ENCODE results near the gene TCF7L2. TPM values are rescaled to one million over a fixed set of nuclear protein-coding genes. Genes with fewer than 3 reads are reported as not detected.

The TCF7L2 gene
- total RNA-seq, 6 experiments from 2014 or later, result 14.6 to 18.1 (median 16.2) TPM

- Mint-ChIP-seq H3K36me3 (ENCODE audit: low read depth) (peaks cover 19% of the 10 kb centered on the region), H3K4me3 (no peak overlapping the region), H3K27me3 (ENCODE audit: insufficient read depth) (peaks cover 1% of the 10 kb centered on the region; the same call in 1 of the 2 replicates), H3K4me1 (ENCODE audit: low read depth) (peaks cover 17% of the 10 kb centered on the region), H3K27ac (no peak overlapping the region), H3K9me3 (no peaks in the 10 kb centered on the region)
- TF ChIP-seq CTCF (IDR thresholded peaks at IDR 0.05), result no peak
- no peak for DNase-seq
These were observed 108.0 kb downstream of the TCF7L2 start for GRCh38 chr10:113057948-113058522.

GRCh38 chr10:113058523-113059370, 108.7 kb downstream of the TCF7L2 start:
- H3K36me3 Mint-ChIP-seq (ENCODE audit: low read depth), result peaks cover 19% of the 10 kb centered on the region
- H3K27ac Mint-ChIP-seq, result no peak overlapping the region
- peaks cover 17% of the 10 kb centered on the region for H3K4me1 Mint-ChIP-seq (ENCODE audit: low read depth)
- TF ChIP-seq CTCF (IDR thresholded peaks at IDR 0.05), result no peak
- DNase-seq, result peak; percentile 50
- H3K27me3 Mint-ChIP-seq (ENCODE audit: insufficient read depth), result no peaks in the 10 kb centered on the region
- no peaks in the 10 kb centered on the region for H3K9me3 Mint-ChIP-seq
- no peak overlapping the region for H3K4me3 Mint-ChIP-seq

GRCh38 chr10:113059371-113059780, 109.3 kb downstream of the TCF7L2 start:
- no peak for DNase-seq
- Mint-ChIP-seq H3K36me3 (ENCODE audit: low read depth) (peaks cover 19% of the 10 kb centered on the region), H3K4me1 (ENCODE audit: low read depth) (peaks cover 12% of the 10 kb centered on the region)

GRCh38 chr10:113060201-113061053, 110.4 kb downstream of the TCF7L2 start:
- H3K27ac Mint-ChIP-seq, result no peak overlapping the region
- TF ChIP-seq CTCF (IDR thresholded peaks at IDR 0.05), result no peak
- peaks cover 14% of the 10 kb centered on the region for H3K36me3 Mint-ChIP-seq (ENCODE audit: low read depth)
- H3K27me3 Mint-ChIP-seq (ENCODE audit: insufficient read depth), result no peaks in the 10 kb centered on the region
- H3K4me1 Mint-ChIP-seq (ENCODE audit: low read depth), result peaks cover 10% of the 10 kb centered on the region
- H3K4me3 Mint-ChIP-seq, result no peak overlapping the region
- no peaks in the 10 kb centered on the region for H3K9me3 Mint-ChIP-seq
- DNase-seq, result no peak

More at GRCh38 chr10:113059371-113059780, 109.3 kb downstream of the TCF7L2 start:
- no peak for TF ChIP-seq CTCF (IDR thresholded peaks at IDR 0.05)
- no peak overlapping the region for H3K27ac Mint-ChIP-seq
- no peak overlapping the region for H3K4me3 Mint-ChIP-seq
- H3K9me3 Mint-ChIP-seq, result no peaks in the 10 kb centered on the region
- H3K27me3 Mint-ChIP-seq (ENCODE audit: insufficient read depth), result no peaks in the 10 kb centered on the region

GRCh38 chr10:113061054-113061430, 111.0 kb downstream of the TCF7L2 start:
- no peak for DNase-seq
- Mint-ChIP-seq H3K4me3 (no peak overlapping the region), H3K36me3 (ENCODE audit: low read depth) (peaks cover 9% of the 10 kb centered on the region), H3K27me3 (ENCODE audit: insufficient read depth) (no peaks in the 10 kb centered on the region), H3K9me3 (no peaks in the 10 kb centered on the region), H3K4me1 (ENCODE audit: low read depth) (peaks cover 10% of the 10 kb centered on the region), H3K27ac (no peak overlapping the region)
- TF ChIP-seq CTCF (IDR thresholded peaks at IDR 0.05), result no peak

All from HFFc6 (cell line).